ENCODE data around the gene AKIRIN2.

Gene AKIRIN2

DNA sequence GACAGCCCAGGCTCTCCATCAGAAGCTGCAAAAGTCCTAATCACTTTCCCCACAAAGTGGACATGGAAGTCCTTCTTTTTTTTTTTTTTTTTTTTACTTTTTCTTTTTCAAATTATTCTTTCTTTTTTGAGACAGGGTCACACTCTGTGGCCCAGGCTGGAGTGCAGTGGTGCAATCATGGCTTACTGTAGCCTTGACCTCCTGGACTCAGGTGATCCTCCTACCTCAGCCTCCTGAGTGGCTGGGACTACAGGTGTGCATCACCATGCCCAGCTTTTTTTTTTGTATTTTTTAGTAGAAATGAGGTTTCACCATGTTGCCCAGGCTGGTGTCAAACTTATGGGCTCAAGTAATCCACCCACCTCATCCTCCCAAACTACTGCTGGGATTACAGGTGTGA lies 29.0 kb upstream of the AKIRIN2 start:
- H3K4me1 ChIP-seq (ENCODE audit: control insufficient read depth, insufficient read depth, low read length): peaks cover 2% of the 10 kb centered on the region

DNA sequence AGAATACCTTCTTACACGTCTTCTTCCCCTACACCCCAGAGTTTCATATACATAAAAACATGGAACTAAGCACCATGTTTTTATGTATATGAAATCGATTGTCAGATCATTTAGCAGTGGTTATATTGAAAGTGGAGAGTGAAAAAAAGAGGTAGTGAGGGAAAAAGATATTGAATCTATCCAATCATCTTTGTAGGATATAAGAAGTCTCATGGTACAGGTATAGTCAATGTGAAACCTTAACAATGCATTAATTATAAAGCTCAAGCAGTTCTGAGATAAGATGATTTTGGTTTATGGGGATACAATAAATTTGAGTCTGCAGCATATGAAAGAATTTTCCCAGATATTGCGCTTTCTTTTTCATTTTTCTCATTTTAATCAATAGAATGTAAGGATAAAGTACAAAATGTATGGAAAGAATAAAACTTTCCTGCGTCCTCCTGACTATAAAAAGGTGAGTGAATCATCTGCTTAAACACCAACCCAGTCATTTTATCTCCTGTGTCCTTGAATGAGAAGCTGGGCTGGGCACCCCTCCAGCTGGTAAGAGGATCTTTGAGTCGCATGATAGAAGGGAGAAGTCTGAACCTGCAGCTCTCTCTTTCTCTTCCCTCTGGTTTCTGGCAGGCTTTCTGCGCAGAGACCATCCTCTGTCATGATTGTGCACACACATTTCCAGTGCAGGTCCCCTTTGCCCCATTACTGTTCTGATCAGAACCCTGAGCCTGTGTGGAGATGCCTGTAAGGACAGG lies 28.1 kb upstream of the AKIRIN2 start:
- Histone ChIP-seq H3K9me3 (ENCODE audit: control insufficient read depth, insufficient read depth, low read length) (no peaks in the 10 kb centered on the region), H3K4me3 (ENCODE audit: low read depth, low read length) (no peak overlapping the region), H3K4me1 (ENCODE audit: control insufficient read depth, insufficient read depth, low read length) (peaks cover 2% of the 10 kb centered on the region), H3K9ac (ENCODE audit: low read depth, low read length) (no peak overlapping the region), H3K27me3 (ENCODE audit: control insufficient read depth, insufficient read depth, low read length) (no peaks in the 10 kb centered on the region), H3K36me3 (ENCODE audit: control insufficient read depth, insufficient read depth, low read length) (no peaks in the 10 kb centered on the region)

More for the DNA sequence above, 29.0 kb upstream of the AKIRIN2 start:
- Histone ChIP-seq H3K36me3 (ENCODE audit: control insufficient read depth, insufficient read depth, low read length) (no peaks in the 10 kb centered on the region), H3K27me3 (ENCODE audit: control insufficient read depth, insufficient read depth, low read length) (no peaks in the 10 kb centered on the region), H3K4me3 (ENCODE audit: low read depth, low read length) (no peak overlapping the region), H3K9me3 (ENCODE audit: control insufficient read depth, insufficient read depth, low read length) (no peaks in the 10 kb centered on the region), H3K9ac (ENCODE audit: low read depth, low read length) (no peak overlapping the region)

DNA sequence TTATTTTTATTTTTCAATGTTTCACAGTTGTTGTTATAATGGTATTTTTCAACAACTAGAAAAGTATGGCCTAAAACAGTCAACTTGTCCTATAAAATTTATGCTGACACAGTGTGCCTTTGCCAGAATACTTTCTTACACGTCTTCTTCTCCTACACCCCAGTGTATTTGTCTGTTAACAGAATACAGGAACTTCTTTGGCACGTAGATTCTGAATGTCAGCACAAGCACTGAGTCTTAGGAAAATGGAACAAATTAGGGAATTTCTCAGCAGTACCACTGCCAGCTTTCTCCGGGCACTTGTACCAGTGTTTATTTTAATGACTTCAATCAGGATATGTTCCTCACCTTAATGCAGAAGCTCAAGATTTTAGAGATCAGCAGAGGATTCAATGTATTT lies 26.7 kb upstream of the AKIRIN2 start:
- H3K4me3 ChIP-seq (ENCODE audit: low read depth, low read length): no peak overlapping the region
- no peaks in the 10 kb centered on the region for H3K36me3 ChIP-seq (ENCODE audit: control insufficient read depth, insufficient read depth, low read length)
- peaks cover 2% of the 10 kb centered on the region for H3K4me1 ChIP-seq (ENCODE audit: control insufficient read depth, insufficient read depth, low read length)
- H3K9ac ChIP-seq (ENCODE audit: low read depth, low read length): no peak overlapping the region
- no peaks in the 10 kb centered on the region for H3K27me3 ChIP-seq (ENCODE audit: control insufficient read depth, insufficient read depth, low read length)
- no peaks in the 10 kb centered on the region for H3K9me3 ChIP-seq (ENCODE audit: control insufficient read depth, insufficient read depth, low read length)

DNA sequence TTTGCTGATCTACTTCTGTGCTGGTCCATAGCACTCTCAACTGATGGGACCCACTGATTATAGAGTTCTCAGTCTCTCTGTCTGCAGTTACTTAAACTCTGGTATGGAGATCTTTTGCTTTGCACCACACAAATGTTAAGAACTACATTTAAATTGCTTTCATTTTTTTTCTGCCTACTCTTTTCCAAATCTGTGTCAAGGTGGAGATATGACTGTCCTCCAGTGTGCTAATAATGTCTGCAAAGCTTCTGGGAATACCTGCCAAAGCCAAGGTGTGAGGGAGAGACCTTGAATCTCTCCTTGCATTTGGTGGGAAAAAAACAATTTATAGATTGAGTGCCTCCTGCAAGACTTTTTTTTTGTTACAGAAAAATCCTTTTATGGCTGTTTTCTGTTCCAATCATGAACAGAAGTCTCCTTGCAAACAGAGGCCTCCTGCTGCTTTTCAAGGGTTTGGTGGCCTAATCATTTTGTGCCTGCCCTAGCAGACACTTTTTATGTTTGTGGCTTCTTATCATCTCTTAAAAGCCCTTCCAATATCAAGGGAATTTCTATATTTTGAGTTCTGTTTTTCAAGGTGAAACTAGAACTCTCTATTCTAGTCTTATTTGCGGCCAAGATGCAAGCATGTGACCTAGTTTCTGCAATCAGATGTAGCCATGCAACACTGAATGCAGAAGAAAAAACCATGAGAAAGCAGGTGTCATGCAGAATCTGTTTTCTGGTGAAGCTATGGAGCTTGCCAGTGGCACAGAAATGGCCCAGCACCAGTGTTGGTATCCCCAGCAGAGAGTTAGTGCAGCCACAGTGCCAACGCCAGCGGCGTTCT lies 23.2 kb upstream of the AKIRIN2 start:
- no peaks in the 10 kb centered on the region for H3K36me3 ChIP-seq (ENCODE audit: control insufficient read depth, insufficient read depth, low read length)
- H3K4me3 ChIP-seq (ENCODE audit: low read depth, low read length): no peak overlapping the region
- no peaks in the 10 kb centered on the region for H3K27me3 ChIP-seq (ENCODE audit: control insufficient read depth, insufficient read depth, low read length)
- H3K4me1 ChIP-seq (ENCODE audit: control insufficient read depth, insufficient read depth, low read length): peaks cover 10% of the 10 kb centered on the region
- H3K9ac ChIP-seq (ENCODE audit: low read depth, low read length): no peak overlapping the region
- no peaks in the 10 kb centered on the region for H3K9me3 ChIP-seq (ENCODE audit: control insufficient read depth, insufficient read depth, low read length)

DNA sequence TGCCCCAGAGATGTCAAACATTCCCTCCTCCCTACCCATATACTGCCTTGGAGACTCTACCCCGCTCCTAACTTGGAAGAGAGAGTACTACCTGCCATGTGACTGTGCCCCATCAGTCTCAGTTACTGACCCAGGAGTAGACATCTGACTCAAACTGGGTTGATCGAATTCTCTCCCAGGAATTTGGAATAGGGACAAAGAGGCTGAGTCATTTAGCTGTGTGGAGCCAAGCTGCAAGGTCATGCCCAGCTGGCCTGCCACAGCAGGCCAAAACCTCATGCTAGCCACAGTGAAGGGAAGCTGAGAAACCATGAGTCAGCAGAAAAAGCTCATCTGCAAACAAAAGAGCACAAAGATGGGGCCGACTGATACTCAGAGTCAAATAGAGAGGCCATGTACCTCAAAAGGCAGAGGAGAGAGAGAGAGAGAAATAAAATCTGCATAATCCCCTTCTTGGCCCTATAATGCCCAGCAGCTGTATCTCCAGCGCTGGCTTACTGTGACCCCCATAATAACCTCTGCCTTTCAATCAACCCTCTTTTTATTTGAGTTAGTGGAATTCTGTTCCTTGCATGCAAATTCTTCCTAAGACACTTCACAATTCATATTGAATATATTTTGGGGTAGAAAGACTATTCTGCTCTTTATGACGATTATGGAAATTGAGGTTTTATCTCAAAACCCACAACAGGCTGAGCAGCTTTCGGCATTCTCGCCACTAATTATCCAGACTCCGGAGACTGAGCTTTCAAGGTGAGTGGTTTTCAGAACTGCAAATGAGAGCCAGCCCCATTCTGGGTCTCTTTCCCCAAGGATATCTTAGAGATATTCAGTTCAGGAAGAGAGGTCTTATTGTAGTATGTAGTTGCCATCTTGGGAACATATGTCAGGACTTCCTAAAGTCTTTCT lies 21.4 kb upstream of the AKIRIN2 start:
- H3K4me3 ChIP-seq (ENCODE audit: low read depth, low read length): no peak overlapping the region

DNA sequence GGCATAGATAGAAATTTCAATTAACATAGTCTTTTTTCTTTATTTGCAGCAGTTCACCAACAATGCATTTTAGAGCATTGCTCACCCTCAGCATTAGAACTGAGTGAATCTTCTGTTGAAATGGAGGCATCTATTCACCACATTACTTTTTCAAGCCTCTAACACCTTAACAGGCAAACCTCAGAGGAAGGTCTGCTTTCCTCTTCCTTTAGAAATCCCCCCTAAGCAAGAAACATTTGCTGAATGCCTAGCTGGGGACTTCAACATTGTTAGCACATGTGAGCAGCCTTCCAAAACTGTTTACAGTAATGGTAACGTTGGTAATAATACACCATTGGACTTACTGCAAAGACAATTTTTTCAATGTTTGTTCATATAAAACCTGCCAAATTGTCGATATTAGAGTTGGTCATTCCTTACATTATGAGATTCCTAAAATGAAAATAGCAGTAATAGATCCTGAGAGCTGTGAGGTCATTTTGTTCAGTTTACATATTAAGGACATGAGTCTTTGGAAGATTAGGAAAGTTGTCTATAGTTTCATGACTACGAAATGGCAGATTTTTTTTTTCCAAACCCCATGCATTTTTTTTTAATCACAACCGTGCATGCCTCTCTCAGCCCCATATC lies 20.6 kb upstream of the AKIRIN2 start:
- no peaks in the 10 kb centered on the region for H3K9me3 ChIP-seq (ENCODE audit: control insufficient read depth, insufficient read depth, low read length)
- H3K4me1 ChIP-seq (ENCODE audit: control insufficient read depth, insufficient read depth, low read length): peaks cover 7% of the 10 kb centered on the region
- H3K27me3 ChIP-seq (ENCODE audit: control insufficient read depth, insufficient read depth, low read length): no peaks in the 10 kb centered on the region
- H3K4me3 ChIP-seq (ENCODE audit: low read depth, low read length): no peak overlapping the region
- H3K36me3 ChIP-seq (ENCODE audit: control insufficient read depth, insufficient read depth, low read length): no peaks in the 10 kb centered on the region
- no peak overlapping the region for H3K9ac ChIP-seq (ENCODE audit: low read depth, low read length)

More for the DNA sequence above, 21.4 kb upstream of the AKIRIN2 start:
- peaks cover 8% of the 10 kb centered on the region for H3K4me1 ChIP-seq (ENCODE audit: control insufficient read depth, insufficient read depth, low read length)
- no peak overlapping the region for H3K9ac ChIP-seq (ENCODE audit: low read depth, low read length)
- H3K9me3 ChIP-seq (ENCODE audit: control insufficient read depth, insufficient read depth, low read length): no peaks in the 10 kb centered on the region
- H3K36me3 ChIP-seq (ENCODE audit: control insufficient read depth, insufficient read depth, low read length): no peaks in the 10 kb centered on the region
- H3K27me3 ChIP-seq (ENCODE audit: control insufficient read depth, insufficient read depth, low read length): no peaks in the 10 kb centered on the region

DNA sequence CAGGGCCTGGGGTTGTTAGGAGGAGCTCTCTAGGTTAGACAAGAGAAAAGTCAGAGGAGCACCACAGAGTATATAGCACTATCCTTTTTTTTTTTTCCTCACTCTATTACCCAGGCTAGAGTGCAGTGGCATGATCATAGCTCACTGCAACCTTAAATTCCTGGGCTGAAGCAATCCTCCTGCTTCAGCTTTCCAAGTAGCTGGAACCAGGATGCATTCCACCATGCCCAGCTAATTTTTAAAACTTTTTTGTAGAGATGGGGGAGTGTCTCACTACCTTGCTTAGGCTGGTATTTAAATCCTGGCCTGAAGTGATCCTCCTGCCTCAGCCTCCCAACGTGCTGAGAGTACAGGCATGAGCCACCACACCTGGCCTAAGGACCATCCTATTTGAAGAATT lies 19.3 kb upstream of the AKIRIN2 start:
- Histone ChIP-seq H3K36me3 (ENCODE audit: control insufficient read depth, insufficient read depth, low read length) (no peaks in the 10 kb centered on the region), H3K9ac (ENCODE audit: low read depth, low read length) (no peak overlapping the region), H3K4me1 (ENCODE audit: control insufficient read depth, insufficient read depth, low read length) (peaks cover 7% of the 10 kb centered on the region), H3K9me3 (ENCODE audit: control insufficient read depth, insufficient read depth, low read length) (no peaks in the 10 kb centered on the region), H3K4me3 (ENCODE audit: low read depth, low read length) (no peak overlapping the region), H3K27me3 (ENCODE audit: control insufficient read depth, insufficient read depth, low read length) (no peaks in the 10 kb centered on the region)

DNA sequence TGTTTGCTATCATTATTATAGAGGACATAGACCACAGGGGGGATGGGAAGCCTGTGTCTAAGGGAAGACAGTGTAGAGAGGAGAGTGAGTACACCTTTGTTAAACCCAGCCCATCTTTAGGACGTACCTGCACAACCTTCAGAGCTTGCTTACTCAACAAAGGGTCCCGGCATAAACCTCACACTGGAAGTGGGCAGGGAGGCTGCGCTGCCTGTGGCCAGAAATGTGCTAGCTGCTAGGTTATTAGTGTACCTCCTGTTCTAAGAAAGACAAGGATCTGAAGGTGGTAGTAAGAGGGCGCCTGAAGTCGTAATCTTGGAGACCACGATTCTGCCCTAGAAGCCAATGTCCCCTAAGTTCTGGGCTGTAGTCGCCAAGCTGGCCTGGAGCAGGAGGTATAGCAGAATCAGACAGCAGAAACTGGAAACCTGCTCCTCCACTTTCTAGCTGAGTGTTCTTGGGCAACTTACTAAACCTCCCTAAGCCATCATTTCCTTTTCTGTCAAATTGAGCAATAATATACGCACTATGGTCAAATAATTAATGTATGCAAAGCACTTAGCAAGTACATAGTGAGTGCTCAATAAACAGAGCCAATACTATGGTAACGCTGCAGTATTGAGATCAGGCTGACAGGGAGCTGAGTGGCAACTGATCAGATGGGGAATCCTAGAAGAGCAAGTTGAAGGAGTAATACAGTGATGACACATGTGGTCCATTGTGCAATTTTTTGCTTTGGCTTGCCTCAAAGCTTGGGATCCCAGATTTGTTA lies 16.8 kb upstream of the AKIRIN2 start:
- Histone ChIP-seq H3K27me3 (ENCODE audit: control insufficient read depth, insufficient read depth, low read length) (no peaks in the 10 kb centered on the region), H3K36me3 (ENCODE audit: control insufficient read depth, insufficient read depth, low read length) (no peaks in the 10 kb centered on the region), H3K9ac (ENCODE audit: low read depth, low read length) (no peak overlapping the region), H3K9me3 (ENCODE audit: control insufficient read depth, insufficient read depth, low read length) (no peaks in the 10 kb centered on the region), H3K4me1 (ENCODE audit: control insufficient read depth, insufficient read depth, low read length) (peaks cover 7% of the 10 kb centered on the region), H3K4me3 (ENCODE audit: low read depth, low read length) (no peak overlapping the region)

DNA sequence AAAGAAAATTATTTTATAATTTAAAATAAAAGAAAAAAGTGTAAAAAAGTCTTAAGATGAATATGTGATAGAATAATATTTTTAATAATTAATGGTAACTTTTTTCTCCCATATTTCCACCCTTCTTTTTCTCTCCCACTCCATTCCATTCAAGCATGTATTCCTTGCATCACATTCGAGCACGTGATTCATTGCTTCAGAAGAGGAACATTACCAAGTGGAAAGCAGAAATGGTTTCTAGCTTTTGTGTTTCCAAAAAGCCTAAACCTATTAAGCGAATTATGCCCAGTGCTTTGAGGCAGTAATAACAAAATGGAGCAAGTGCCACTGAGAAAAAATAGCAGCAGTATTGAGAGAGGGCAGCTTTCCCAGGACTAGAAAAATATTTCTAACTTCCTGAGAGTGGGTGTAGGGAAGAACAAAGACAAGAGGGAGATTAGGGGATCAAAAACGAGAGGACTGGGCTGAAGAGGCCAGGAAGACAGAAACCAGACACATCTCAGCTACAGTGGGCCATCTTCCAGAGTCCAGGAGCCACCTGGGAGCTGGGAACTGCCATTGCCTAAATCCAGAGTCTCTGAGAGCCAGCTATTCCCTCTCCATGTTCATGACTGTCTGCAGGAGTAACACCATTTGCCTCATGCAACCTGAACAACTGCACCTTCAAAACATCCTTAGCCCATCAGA lies 15.0 kb upstream of the AKIRIN2 start:
- no peaks in the 10 kb centered on the region for H3K27me3 ChIP-seq (ENCODE audit: control insufficient read depth, insufficient read depth, low read length)
- no peak overlapping the region for H3K4me3 ChIP-seq (ENCODE audit: low read depth, low read length)
- H3K4me1 ChIP-seq (ENCODE audit: control insufficient read depth, insufficient read depth, low read length): no peaks in the 10 kb centered on the region
- H3K9ac ChIP-seq (ENCODE audit: low read depth, low read length): no peak overlapping the region
- no peaks in the 10 kb centered on the region for H3K36me3 ChIP-seq (ENCODE audit: control insufficient read depth, insufficient read depth, low read length)
- H3K9me3 ChIP-seq (ENCODE audit: control insufficient read depth, insufficient read depth, low read length): no peaks in the 10 kb centered on the region

DNA sequence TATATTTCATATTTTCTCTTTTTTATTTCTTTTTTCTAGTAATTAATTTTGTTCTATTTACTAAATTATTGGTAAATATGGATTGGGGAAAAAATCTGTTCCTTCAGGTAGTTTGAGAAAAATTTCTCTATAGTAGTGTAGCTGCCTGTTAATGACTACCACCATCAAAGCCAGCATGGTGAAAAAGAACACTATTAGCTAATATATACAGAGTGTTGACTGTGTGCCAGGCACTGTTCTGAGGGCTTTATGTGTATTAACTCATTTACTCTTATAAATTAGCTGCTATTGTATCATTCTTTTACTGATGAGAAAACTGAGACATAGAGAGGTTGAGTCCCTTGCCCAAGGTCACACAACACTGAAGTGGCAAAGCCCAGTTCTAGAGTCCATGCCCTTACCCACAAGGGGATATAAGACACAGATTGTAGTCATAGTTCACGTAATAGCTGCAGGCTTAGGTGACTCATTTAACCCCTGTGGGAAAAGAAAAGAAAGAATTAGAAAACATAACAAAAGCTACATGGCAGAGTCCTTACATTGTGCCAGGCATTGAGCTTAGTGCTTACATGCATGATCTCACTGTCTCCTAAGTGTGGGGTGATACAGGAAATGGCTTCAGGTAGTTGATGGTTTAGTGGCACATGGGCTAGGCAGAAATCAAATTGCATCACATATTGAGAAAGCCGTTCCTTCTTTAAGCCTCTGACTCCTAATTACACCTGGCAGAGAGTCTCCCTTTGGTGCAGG lies 12.2 kb upstream of the AKIRIN2 start:
- Histone ChIP-seq H3K27me3 (ENCODE audit: control insufficient read depth, insufficient read depth, low read length) (no peaks in the 10 kb centered on the region), H3K9ac (ENCODE audit: low read depth, low read length) (no peak overlapping the region), H3K4me3 (ENCODE audit: low read depth, low read length) (no peak overlapping the region), H3K36me3 (ENCODE audit: control insufficient read depth, insufficient read depth, low read length) (no peaks in the 10 kb centered on the region), H3K4me1 (ENCODE audit: control insufficient read depth, insufficient read depth, low read length) (peaks cover 2% of the 10 kb centered on the region), H3K9me3 (ENCODE audit: control insufficient read depth, insufficient read depth, low read length) (no peaks in the 10 kb centered on the region)

Measured in iPS-15b (cell line).